HG03095 (cell line): ENCODE results near the gene SLC19A3.

Experiments used
- ATAC-seq: cut with Tn5 transposase; IDR thresholded peaks from one replicate; pipeline ENCODE4 v1.9.1; 2021; ENCODE audit warnings: moderate library complexity; ENCODE audit not compliant: unreplicated experiment

SLC19A3 gene

GRCh38 chr2:227634201-227634600 lies 83.6 kb downstream of the SLC19A3 start:
- no peak for ATAC-seq
